ENCODE results near the gene ADGRD1.

DNA sequence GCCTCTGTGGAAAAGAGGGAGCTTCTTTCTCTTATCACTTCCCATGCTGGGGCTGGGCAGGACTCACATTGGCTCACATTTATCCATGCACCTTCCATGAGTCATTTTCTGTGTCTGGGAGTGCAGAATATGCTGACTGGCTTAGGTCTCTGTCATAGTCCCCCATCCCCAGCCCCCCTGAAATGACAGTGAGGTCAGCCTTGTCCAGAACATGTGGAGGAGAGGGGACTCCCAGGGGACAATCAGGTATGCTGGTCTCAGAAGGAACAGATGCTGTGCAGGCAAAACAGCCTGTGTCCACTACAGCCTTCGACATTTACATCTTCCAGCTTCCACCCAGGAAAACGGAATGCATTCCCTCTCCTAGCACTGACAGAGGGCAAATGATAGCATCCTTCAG, 35.0 kb downstream of the ADGRD1 start:
- TF ChIP-seq, protein P1, sequence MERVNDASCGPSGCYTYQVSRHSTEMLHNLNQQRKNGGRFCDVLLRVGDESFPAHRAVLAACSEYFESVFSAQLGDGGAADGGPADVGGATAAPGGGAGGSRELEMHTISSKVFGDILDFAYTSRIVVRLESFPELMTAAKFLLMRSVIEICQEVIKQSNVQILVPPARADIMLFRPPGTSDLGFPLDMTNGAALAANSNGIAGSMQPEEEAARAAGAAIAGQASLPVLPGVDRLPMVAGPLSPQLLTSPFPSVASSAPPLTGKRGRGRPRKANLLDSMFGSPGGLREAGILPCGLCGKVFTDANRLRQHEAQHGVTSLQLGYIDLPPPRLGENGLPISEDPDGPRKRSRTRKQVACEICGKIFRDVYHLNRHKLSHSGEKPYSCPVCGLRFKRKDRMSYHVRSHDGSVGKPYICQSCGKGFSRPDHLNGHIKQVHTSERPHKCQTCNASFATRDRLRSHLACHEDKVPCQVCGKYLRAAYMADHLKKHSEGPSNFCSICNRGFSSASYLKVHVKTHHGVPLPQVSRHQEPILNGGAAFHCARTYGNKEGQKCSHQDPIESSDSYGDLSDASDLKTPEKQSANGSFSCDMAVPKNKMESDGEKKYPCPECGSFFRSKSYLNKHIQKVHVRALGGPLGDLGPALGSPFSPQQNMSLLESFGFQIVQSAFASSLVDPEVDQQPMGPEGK (CRISPR knock-in tag; IDR thresholded peaks at IDR 0.05; ENCODE audit: borderline replicate concordance): no peak
- TF ChIP-seq ZC3H10 (CRISPR knock-in tag; IDR thresholded peaks at IDR 0.05): no peak
- no peak for TF ChIP-seq ESRRG (CRISPR knock-in tag; IDR thresholded peaks at IDR 0.05)
- TF ChIP-seq, protein P2, sequence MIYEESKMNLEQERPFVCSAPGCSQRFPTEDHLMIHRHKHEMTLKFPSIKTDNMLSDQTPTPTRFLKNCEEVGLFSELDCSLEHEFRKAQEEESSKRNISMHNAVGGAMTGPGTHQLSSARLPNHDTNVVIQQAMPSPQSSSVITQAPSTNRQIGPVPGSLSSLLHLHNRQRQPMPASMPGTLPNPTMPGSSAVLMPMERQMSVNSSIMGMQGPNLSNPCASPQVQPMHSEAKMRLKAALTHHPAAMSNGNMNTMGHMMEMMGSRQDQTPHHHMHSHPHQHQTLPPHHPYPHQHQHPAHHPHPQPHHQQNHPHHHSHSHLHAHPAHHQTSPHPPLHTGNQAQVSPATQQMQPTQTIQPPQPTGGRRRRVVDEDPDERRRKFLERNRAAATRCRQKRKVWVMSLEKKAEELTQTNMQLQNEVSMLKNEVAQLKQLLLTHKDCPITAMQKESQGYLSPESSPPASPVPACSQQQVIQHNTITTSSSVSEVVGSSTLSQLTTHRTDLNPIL (CRISPR knock-in tag; IDR thresholded peaks at IDR 0.05; ENCODE audit: low read depth): no peak
- no peak for TF ChIP-seq ZNF70 (CRISPR knock-in tag; IDR thresholded peaks at IDR 0.05)
- no peak for TF ChIP-seq ZNF8 (CRISPR knock-in tag; IDR thresholded peaks at IDR 0.05)
- no peak for TF ChIP-seq OSR1 (CRISPR knock-in tag; IDR thresholded peaks at IDR 0.05)
